ENCODE results near the gene C9orf50.

Gene C9orf50

DNA sequence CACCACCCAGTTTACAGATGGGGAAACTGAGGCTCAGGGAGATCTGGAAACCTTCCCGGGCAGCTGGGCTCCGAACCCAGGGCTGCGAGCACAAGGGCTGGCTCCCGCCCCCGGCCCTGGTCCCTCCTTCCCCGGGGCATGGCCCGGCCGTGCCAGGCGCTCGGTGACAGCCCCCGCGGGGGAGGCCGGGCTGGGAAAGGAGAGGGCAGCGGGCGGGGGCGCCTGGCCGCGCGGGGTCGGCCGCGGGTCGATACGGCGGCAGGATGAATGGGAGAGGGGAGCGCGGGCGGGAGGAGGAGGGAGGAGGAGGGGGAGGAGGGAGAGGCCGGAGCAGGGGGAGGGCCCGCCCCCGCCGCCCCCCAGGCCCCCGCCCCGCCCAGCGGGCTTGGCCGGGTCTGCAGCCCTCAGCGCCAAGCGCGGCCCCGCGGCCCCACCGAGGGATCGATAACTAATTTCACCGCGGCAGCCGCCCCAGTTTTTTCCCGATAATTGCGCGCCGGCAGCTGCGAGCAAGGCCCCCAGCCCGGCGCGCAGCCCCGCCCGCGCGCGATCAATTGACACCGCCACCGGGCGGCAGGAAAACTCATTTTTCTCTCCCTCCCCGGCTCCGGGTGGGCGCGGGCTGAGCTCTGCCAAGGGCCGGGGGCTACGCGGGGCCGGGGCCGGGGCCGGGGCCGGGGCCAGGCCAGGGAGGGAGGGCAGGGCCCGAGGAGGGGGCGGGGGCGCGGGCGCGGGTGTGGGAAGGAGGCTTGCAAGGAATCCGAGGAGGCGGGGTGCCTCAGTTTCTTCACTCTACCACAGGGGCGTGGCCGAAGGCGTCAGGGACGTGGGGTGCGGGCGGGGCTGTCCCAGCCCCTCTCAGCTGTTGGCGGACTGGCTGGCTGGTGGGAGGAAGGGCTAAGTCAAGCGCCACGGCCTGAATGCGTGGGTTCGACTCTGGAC is 52.1 kb downstream of the C9orf50 start:
- DNase-seq: peak; percentile 8 to 74 (median 69)

DNA sequence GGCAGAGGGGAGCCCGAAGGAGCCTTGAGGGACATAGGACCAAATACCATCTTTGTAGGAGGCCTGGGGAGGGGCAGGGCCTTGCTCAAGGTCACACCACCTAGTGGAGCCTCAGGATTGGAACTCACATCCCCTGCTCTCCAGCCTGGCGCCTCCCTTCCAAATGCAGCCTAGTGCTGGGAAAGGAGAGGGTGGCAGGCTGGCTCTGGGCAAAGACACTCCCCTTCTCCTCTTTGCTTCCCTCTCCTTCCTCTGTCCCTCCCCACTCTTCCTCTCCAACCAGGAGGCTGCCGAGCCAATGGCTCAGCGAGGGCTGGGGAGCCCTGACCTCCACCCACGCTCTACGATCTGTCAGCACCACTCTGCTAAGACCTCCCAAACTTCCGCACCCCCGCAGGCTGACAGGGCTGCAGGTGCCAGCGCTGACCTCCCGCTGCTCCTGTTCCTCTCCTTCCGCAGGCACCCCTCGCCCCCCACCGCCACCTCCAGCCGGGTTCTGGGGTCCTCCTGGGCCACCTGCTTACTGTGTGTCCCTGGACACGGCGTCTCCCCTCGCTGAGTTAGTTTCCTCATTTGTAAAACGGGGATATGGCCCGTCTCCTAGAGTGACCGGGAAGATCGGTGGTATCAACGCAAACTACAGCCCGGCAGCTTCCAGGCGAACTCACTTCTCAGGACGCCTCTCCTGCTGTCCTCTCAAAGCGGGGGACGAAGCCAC is 52.9 kb downstream of the C9orf50 start:
- DNase-seq: peak in 2 of 3 experiments; percentile 65

DNA sequence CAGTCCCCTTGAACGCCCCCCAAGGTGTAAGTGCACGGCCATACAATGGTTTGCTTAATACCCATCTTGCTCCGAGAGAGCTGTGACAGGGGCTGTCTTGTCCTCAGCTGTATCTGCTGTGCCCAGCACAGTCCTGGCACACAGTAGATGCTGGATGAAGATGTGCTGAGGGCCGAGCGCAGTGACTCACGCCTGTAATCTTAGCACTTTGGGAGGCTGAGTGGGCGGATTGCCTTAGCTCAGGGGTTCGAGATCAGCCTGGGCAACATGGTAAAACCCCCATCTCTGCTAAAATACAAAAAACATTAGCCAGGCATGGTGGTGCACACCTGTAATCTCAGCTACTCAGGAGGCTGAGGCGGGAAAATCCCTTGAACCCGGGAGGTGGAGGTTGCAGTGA is 53.6 kb downstream of the C9orf50 start:
- no peak for DNase-seq

DNA sequence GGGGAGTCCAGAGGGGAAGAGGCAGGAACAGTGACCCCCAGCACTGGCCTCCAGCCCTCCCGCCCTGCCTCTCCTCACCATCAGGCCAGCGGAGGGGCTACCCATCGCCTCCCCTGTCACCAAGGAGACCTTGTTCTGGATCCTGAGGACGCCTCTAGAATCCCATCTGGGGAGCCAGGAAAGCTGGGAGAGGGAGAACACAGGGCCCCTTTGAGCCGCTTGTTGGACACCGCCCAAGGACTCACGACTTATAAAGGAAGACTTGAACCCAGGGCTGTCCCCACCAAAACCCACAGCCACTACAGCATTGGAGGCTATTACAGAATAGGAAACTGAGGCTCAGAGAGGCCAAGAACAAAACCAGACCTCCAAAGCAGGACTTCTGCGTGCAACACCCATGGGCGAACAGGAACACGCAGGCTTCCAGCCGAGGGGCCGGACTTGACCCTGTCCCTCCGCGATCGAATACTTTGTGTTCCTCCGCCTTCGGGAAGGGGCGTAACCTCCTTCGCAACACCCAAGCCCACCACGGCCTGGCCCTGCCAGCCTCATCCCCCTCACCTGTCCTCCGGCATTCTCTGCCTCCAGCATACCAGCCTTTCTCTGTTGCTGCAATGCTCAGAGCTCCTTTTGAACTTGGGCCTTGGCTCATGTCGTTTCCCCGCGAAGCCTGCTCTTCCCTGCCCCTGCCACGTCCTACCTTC is 54.2 kb downstream of the C9orf50 start:
- no peak for DNase-seq

GRCh38 chr9:129562917-129563316 is 58.0 kb downstream of the C9orf50 start:
- no peak for DNase-seq

GRCh38 chr9:129562514-129562913 is 58.4 kb downstream of the C9orf50 start:
- no peak for DNase-seq
